ENCODE measurements around the gene ATG7. TPM values are rescaled to one million over a fixed set of nuclear protein-coding genes. Genes with fewer than 3 reads are reported as not detected.

ATG7 gene
- total and polyA plus RNA-seq, 4 donors, result 7.4 to 53.8 (median 15.6) TPM

DNA sequence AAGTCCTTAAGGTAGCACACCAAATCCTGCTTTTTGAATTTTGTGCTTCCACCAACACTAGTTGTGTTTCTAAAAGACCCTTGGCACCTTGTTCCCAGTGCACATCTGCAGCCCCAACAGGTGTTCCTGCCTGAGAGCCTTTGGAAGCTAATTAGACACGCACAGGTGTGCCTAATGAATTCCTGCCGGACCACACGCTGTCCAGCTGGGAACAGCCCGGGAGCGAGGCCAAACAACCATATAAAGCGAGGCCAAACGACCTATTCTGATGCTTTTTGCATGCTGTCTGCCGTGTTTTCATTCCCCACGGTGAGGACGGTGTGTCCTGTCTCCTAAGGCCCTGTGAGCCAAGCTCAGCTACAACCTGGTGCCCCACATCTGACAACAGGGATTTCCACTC is 99.5 kb downstream of the ATG7 start:
- TF ChIP-seq, protein P1, sequence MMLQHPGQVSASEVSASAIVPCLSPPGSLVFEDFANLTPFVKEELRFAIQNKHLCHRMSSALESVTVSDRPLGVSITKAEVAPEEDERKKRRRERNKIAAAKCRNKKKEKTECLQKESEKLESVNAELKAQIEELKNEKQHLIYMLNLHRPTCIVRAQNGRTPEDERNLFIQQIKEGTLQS (IDR thresholded peaks at IDR 0.05), result no peak
- TF ChIP-seq GABPA (IDR thresholded peaks at IDR 0.05 in 1 of 2, conservative IDR thresholded peaks at IDR 0.05 in 1 of 2), result no peak
- TF ChIP-seq, protein P2, sequence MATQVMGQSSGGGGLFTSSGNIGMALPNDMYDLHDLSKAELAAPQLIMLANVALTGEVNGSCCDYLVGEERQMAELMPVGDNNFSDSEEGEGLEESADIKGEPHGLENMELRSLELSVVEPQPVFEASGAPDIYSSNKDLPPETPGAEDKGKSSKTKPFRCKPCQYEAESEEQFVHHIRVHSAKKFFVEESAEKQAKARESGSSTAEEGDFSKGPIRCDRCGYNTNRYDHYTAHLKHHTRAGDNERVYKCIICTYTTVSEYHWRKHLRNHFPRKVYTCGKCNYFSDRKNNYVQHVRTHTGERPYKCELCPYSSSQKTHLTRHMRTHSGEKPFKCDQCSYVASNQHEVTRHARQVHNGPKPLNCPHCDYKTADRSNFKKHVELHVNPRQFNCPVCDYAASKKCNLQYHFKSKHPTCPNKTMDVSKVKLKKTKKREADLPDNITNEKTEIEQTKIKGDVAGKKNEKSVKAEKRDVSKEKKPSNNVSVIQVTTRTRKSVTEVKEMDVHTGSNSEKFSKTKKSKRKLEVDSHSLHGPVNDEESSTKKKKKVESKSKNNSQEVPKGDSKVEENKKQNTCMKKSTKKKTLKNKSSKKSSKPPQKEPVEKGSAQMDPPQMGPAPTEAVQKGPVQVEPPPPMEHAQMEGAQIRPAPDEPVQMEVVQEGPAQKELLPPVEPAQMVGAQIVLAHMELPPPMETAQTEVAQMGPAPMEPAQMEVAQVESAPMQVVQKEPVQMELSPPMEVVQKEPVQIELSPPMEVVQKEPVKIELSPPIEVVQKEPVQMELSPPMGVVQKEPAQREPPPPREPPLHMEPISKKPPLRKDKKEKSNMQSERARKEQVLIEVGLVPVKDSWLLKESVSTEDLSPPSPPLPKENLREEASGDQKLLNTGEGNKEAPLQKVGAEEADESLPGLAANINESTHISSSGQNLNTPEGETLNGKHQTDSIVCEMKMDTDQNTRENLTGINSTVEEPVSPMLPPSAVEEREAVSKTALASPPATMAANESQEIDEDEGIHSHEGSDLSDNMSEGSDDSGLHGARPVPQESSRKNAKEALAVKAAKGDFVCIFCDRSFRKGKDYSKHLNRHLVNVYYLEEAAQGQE (IDR thresholded peaks at IDR 0.05), result no peak
- no peak for TF ChIP-seq RAD21 (IDR thresholded peaks at IDR 0.05)
- no peak for TF ChIP-seq EGR1 (IDR thresholded peaks at IDR 0.05; ENCODE audit: low read depth in 2 of 2)
- no peak for TF ChIP-seq TAF1 (conservative IDR thresholded peaks at IDR 0.05)
- TF ChIP-seq, protein P3, sequence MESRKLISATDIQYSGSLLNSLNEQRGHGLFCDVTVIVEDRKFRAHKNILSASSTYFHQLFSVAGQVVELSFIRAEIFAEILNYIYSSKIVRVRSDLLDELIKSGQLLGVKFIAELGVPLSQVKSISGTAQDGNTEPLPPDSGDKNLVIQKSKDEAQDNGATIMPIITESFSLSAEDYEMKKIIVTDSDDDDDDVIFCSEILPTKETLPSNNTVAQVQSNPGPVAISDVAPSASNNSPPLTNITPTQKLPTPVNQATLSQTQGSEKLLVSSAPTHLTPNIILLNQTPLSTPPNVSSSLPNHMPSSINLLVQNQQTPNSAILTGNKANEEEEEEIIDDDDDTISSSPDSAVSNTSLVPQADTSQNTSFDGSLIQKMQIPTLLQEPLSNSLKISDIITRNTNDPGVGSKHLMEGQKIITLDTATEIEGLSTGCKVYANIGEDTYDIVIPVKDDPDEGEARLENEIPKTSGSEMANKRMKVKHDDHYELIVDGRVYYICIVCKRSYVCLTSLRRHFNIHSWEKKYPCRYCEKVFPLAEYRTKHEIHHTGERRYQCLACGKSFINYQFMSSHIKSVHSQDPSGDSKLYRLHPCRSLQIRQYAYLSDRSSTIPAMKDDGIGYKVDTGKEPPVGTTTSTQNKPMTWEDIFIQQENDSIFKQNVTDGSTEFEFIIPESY (IDR thresholded peaks at IDR 0.05), result no peak
- no peak for TF ChIP-seq FOXA1 (IDR thresholded peaks at IDR 0.05)
- TF ChIP-seq SP1 (IDR thresholded peaks at IDR 0.05), result no peak
- TF ChIP-seq RXRA (IDR thresholded peaks at IDR 0.05), result no peak
- no peak for TF ChIP-seq NR2F2 (IDR thresholded peaks at IDR 0.05)
- no peak for TF ChIP-seq FOXA2 (IDR thresholded peaks at IDR 0.05)
- TF ChIP-seq, protein P4, sequence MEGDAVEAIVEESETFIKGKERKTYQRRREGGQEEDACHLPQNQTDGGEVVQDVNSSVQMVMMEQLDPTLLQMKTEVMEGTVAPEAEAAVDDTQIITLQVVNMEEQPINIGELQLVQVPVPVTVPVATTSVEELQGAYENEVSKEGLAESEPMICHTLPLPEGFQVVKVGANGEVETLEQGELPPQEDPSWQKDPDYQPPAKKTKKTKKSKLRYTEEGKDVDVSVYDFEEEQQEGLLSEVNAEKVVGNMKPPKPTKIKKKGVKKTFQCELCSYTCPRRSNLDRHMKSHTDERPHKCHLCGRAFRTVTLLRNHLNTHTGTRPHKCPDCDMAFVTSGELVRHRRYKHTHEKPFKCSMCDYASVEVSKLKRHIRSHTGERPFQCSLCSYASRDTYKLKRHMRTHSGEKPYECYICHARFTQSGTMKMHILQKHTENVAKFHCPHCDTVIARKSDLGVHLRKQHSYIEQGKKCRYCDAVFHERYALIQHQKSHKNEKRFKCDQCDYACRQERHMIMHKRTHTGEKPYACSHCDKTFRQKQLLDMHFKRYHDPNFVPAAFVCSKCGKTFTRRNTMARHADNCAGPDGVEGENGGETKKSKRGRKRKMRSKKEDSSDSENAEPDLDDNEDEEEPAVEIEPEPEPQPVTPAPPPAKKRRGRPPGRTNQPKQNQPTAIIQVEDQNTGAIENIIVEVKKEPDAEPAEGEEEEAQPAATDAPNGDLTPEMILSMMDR (IDR thresholded peaks at IDR 0.05; ENCODE audit: low read depth, low read length, missing input control), result no peak
- TF ChIP-seq HNF4A (conservative IDR thresholded peaks at IDR 0.05), result no peak

DNA sequence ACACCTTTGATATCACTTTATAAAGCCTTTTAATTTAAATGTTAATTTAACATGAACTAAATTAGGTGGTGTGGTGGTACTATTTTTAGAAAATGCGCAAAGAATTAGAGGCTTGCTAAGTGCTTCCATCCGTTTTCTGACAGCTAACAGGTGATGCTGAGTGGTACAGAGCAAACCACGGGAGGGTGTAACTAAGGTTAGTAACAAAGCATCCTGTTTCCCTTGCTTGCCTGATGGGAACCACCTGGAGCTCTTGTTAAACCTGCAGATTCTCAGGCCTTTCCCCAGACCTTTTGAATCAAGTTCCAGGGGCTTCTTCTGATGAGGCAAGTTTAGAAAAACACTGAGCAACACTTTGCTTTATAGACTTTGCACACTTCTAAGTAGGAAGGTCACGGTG is 101.0 kb downstream of the ATG7 start:
- Histone ChIP-seq H3K9ac (ENCODE audit: low read depth in 1 of 2, low read length in 2 of 2) (no peak overlapping the region), H3K27me3 (ENCODE audit: control insufficient read depth in 4 of 4, insufficient read depth in 4 of 4, low read length in 3 of 4) (no peaks in the 10 kb centered on the region), H3K9me3 (ENCODE audit: control insufficient read depth in 4 of 4, low read length in 3 of 4) (no peaks in the 10 kb centered on the region), H3K27ac (ENCODE audit: low read depth in 1 of 2, low read length in 2 of 2) (no peak overlapping the region), H3K36me3 (ENCODE audit: control insufficient read depth in 4 of 4, insufficient read depth in 3 of 4, low read depth in 1 of 4, low read length in 3 of 4) (peaks cover 1 to 9% (median 5%) of the 10 kb centered on the region in 4 donors), H3K4me3 (ENCODE audit: low read depth in 1 of 3, low read length in 3 of 3) (no peak overlapping the region), H3K4me1 (ENCODE audit: control insufficient read depth in 4 of 4, insufficient read depth in 4 of 4, low read length in 3 of 4) (no peaks in the 10 kb centered on the region)
- TF ChIP-seq NR2F2 (IDR thresholded peaks at IDR 0.05), result no peak
- no peak for TF ChIP-seq FOXA1 (IDR thresholded peaks at IDR 0.05)
- TF ChIP-seq YY1 (IDR thresholded peaks at IDR 0.05), result no peak
- TF ChIP-seq, protein P4 (IDR thresholded peaks at IDR 0.05; ENCODE audit: low read depth, low read length, missing input control), result no peak
- no peak for TF ChIP-seq SP1 (IDR thresholded peaks at IDR 0.05)
- 92% methylated on average over 4 of the region's 4 CpGs for WGBS
- no peak for DNase-seq (ENCODE audit: low spot score)

More for the DNA sequence above, 99.5 kb downstream of the ATG7 start:
- no peak overlapping the region for H3K4me3 ChIP-seq (ENCODE audit: low read depth in 1 of 3, low read length in 3 of 3)
- no peak overlapping the region for H3K9ac ChIP-seq (ENCODE audit: low read depth in 1 of 2, low read length in 2 of 2)
- H3K27ac ChIP-seq (ENCODE audit: low read depth in 1 of 2, low read length in 2 of 2), result no peak overlapping the region
- peaks cover 1 to 9% (median 5%) of the 10 kb centered on the region in 4 donors for H3K36me3 ChIP-seq (ENCODE audit: control insufficient read depth in 4 of 4, insufficient read depth in 3 of 4, low read depth in 1 of 4, low read length in 3 of 4)
- H3K4me1 ChIP-seq (ENCODE audit: control insufficient read depth in 4 of 4, insufficient read depth in 4 of 4, low read length in 3 of 4), result peaks cover 0 to under 1% (median 0%) of the 10 kb centered on the region in 4 donors
- WGBS, result 97% methylated on average over 10 of the region's 10 CpGs
- H3K27me3 ChIP-seq (ENCODE audit: control insufficient read depth in 4 of 4, insufficient read depth in 4 of 4, low read length in 3 of 4), result no peaks in the 10 kb centered on the region
- DNase-seq (ENCODE audit: low spot score), result no peak
- H3K9me3 ChIP-seq (ENCODE audit: control insufficient read depth in 4 of 4, low read length in 3 of 4), result no peaks in the 10 kb centered on the region
